GM12878 (cell line): ENCODE measurements around the gene TRIM62. TPM values are rescaled to one million over a fixed set of nuclear protein-coding genes. Genes with fewer than 3 reads are reported as not detected.

ENCODE experiments used
- BCL11A ChIP-seq: IDR thresholded peaks from 2 replicates; pipeline ENCODE4 v1.6.1; 2011; ENCODE audit warnings: low read depth, low read length
- CBX5 ChIP-seq: sonication (generic); IDR thresholded peaks from 2 replicates; pipeline ENCODE4 v1.6.1; 2016; ENCODE audit warnings: low read depth, moderate library complexity, mild to moderate bottlenecking, inconsistent platforms
- CREM ChIP-seq: IDR thresholded peaks from 2 replicates; pipeline ENCODE4 v1.6.1; 2014; ENCODE audit warnings: antibody characterized with exemption, low read depth
- FOS ChIP-seq: IDR thresholded peaks from 3 replicates; pipeline ENCODE4 v1.6.1; 2011; ENCODE audit warnings: borderline replicate concordance; ENCODE audit not compliant: insufficient read length; ENCODE audit errors: extremely low read depth
- MYB ChIP-seq: fragments of 150-350 bp; IDR thresholded peaks from 2 replicates; pipeline ENCODE4 v1.6.1; 2014; ENCODE audit warnings: mild to moderate bottlenecking, low read depth, low read length, borderline replicate concordance
- NBN ChIP-seq: fragments of 450-650 bp; IDR thresholded peaks from 2 replicates; pipeline ENCODE4 v1.6.1; 2016
- NR2C2 ChIP-seq: IDR thresholded peaks from 2 replicates; pipeline ENCODE4 v1.6.1; 2011; ENCODE audit warnings: borderline replicate concordance, low read depth; ENCODE audit not compliant: control insufficient read depth, insufficient read length
- PAX8 ChIP-seq: fragments of 450-650 bp; IDR thresholded peaks from 2 replicates; pipeline ENCODE4 v1.6.1; 2017; ENCODE audit warnings: mild to moderate bottlenecking, moderate library complexity
- RAD21 ChIP-seq: IDR thresholded peaks from 2 replicates; pipeline ENCODE4 v1.6.1; 2011; ENCODE audit warnings: mild to moderate bottlenecking, low read depth, low read length, moderate library complexity; ENCODE audit not compliant: insufficient read depth
- RBBP5 ChIP-seq: fragments of 200-600 bp; sonication (generic); conservative IDR thresholded peaks from 2 replicates; pipeline ENCODE4 v1.6.1; 2016
- RUNX3 ChIP-seq: IDR thresholded peaks from 2 replicates; pipeline ENCODE4 v1.6.1; 2012; ENCODE audit warnings: low read length, inconsistent platforms
- SUZ12 ChIP-seq: fragments of 200-600 bp; sonication (generic); IDR thresholded peaks from one replicate; pipeline ENCODE4 v1.6.1; 2018; ENCODE audit warnings: antibody characterized with exemption, mild to moderate bottlenecking; ENCODE audit not compliant: unreplicated experiment
- TCF7 ChIP-seq: IDR thresholded peaks from 2 replicates; pipeline ENCODE4 v1.6.1; 2014; ENCODE audit warnings: antibody characterized with exemption, borderline replicate concordance
- ZBED1 ChIP-seq: IDR thresholded peaks from 2 replicates; pipeline ENCODE4 v1.6.1; 2016; ENCODE audit warnings: borderline replicate concordance
- polyA plus RNA-seq, 11 experiments: library from polyadenylated mRNA; depleted of rRNA in 4 of 11; unstranded in 6 of 11; stranded (reverse) in 5 of 11; fragments of >200 nt; fragmentation: Nextera tagmentation in 4 of 11; fragmentation: Illumina TruSeq in 1 of 11; extraction: Ambion mirVana in 4 of 11; extraction: Trizol in 1 of 11; gene quantifications; 1 replicate in 1 of 11; 2 replicates in 10 of 11; pipeline versions ENCODE4 v1.2.1 to v1.2.3, GENCODE V29; 2011 to 2016; ENCODE audit warnings: inconsistent platforms in 2 of 11, missing spikeins in 2 of 11, low read depth in 1 of 11
- total RNA-seq, 4 experiments: library from RNA; depleted of rRNA in 3 of 4; stranded (reverse); fragments of >200 nt in 3 of 4; fragmentation: Illumina TruSeq in 1 of 4; extraction: Trizol in 1 of 4; gene quantifications; 2 replicates each; pipeline versions ENCODE4 v1.2.1 to v1.2.3, GENCODE V29; 2013 to 2021
- TF ChIP-seq, protein P1 (sequence below): IDR thresholded peaks from 2 replicates; pipeline ENCODE4 v1.6.1; 2011; ENCODE audit warnings: borderline replicate concordance, low read depth, mild to moderate bottlenecking, moderate library complexity, low read length; ENCODE audit not compliant: insufficient read depth, poor library complexity, severe bottlenecking
- TF ChIP-seq, protein P2 (sequence below): fragments of 450-650 bp; IDR thresholded peaks from 2 replicates; pipeline ENCODE4 v1.6.1; 2016; ENCODE audit warnings: mild to moderate bottlenecking
- TF ChIP-seq, protein P3 (sequence below): fragments of 450-650 bp; IDR thresholded peaks from 2 replicates; pipeline ENCODE4 v1.6.1; 2018; ENCODE audit warnings: mild to moderate bottlenecking, low read depth, moderate library complexity; ENCODE audit not compliant: partially characterized antibody
- TF ChIP-seq, protein P4 (sequence below): fragments of 450-650 bp; formaldehyde crosslinking; IDR thresholded peaks from 2 replicates; pipeline ENCODE4 v1.4.0; 2020; ENCODE audit warnings: mild to moderate bottlenecking, moderate library complexity
- TF ChIP-seq, protein P5 (sequence below): fragments of 150-350 bp; IDR thresholded peaks from 2 replicates; pipeline ENCODE4 v1.6.1; 2014; ENCODE audit warnings: mild to moderate bottlenecking, low read depth, low read length

The TRIM62 gene
- total and polyA plus RNA-seq, 10 of the 15 experiments (the other 5 are each of a cell fraction or from before 2014, with no cell fraction given): 0.52 to 4.2 (median 1.9) TPM

DNA sequence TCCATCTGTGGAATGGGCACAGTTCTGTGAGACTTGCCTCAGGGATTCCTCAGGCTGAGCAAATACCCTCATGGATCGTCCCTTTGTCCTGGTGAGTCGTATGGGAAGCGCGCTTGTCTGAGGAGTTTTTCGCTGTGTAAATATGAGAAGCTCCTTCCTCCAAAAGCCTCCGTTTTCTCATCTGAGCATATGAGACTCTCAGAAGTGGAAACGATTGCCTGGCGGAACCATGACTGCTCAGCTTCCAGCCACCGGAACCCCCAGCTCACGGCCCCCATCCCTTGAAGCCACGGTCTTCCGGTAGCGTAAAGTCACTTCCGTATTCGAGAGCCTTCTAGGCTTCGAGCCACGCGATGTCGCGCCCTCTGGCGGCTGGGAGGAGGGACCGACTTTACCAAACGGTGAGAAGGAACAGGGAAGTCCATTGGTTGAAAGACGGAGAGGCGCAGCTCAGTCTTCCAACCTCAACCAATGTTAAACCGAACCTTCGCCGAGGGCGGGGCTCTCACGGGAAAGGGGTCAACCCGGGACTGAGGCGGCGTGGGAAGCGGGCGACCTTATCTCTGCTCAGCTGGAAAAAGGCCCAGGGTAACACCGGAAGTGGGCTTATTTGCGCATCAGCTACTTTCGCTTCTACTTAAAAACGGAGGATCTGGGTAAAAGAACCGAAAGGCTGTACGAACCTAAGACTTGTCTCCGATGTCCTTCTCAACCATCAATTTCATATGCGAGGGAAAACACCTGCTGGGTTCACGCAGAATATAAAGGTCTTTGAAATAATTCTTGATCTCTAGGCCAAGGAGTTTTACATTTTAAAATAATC is 54.6 kb downstream of the TRIM62 start (continued):
- TF ChIP-seq RAD21: peak; percentile 31
- TF ChIP-seq SUZ12: no peak
- peak; percentile 94 for TF ChIP-seq NBN
- TF ChIP-seq, protein P1, sequence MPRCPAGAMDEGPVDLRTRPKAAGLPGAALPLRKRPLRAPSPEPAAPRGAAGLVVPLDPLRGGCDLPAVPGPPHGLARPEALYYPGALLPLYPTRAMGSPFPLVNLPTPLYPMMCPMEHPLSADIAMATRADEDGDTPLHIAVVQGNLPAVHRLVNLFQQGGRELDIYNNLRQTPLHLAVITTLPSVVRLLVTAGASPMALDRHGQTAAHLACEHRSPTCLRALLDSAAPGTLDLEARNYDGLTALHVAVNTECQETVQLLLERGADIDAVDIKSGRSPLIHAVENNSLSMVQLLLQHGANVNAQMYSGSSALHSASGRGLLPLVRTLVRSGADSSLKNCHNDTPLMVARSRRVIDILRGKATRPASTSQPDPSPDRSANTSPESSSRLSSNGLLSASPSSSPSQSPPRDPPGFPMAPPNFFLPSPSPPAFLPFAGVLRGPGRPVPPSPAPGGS: no peak
- TF ChIP-seq ZBED1: peak; percentile 20; the same call in 1 of the 2 replicates
- TF ChIP-seq, protein P2, sequence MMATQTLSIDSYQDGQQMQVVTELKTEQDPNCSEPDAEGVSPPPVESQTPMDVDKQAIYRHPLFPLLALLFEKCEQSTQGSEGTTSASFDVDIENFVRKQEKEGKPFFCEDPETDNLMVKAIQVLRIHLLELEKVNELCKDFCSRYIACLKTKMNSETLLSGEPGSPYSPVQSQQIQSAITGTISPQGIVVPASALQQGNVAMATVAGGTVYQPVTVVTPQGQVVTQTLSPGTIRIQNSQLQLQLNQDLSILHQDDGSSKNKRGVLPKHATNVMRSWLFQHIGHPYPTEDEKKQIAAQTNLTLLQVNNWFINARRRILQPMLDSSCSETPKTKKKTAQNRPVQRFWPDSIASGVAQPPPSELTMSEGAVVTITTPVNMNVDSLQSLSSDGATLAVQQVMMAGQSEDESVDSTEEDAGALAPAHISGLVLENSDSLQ: peak; percentile 98
- TF ChIP-seq NR2C2: no peak
- no peak for TF ChIP-seq TCF7
- 0 out of 2 replicates have a peak, but pooled peaks have one; percentile 24 for TF ChIP-seq BCL11A
- TF ChIP-seq, protein P3, sequence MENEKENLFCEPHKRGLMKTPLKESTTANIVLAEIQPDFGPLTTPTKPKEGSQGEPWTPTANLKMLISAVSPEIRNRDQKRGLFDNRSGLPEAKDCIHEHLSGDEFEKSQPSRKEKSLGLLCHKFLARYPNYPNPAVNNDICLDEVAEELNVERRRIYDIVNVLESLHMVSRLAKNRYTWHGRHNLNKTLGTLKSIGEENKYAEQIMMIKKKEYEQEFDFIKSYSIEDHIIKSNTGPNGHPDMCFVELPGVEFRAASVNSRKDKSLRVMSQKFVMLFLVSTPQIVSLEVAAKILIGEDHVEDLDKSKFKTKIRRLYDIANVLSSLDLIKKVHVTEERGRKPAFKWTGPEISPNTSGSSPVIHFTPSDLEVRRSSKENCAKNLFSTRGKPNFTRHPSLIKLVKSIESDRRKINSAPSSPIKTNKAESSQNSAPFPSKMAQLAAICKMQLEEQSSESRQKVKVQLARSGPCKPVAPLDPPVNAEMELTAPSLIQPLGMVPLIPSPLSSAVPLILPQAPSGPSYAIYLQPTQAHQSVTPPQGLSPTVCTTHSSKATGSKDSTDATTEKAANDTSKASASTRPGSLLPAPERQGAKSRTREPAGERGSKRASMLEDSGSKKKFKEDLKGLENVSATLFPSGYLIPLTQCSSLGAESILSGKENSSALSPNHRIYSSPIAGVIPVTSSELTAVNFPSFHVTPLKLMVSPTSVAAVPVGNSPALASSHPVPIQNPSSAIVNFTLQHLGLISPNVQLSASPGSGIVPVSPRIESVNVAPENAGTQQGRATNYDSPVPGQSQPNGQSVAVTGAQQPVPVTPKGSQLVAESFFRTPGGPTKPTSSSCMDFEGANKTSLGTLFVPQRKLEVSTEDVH: peak; percentile 78
- TF ChIP-seq CBX5: 0 out of 2 replicates have a peak, but pooled peaks have one; percentile 69
- peak; percentile 70 for TF ChIP-seq RUNX3
- no peak for TF ChIP-seq PAX8
- 0 out of 2 replicates have a peak, but pooled peaks have one; percentile 61 for TF ChIP-seq MYB
- TF ChIP-seq, protein P4, sequence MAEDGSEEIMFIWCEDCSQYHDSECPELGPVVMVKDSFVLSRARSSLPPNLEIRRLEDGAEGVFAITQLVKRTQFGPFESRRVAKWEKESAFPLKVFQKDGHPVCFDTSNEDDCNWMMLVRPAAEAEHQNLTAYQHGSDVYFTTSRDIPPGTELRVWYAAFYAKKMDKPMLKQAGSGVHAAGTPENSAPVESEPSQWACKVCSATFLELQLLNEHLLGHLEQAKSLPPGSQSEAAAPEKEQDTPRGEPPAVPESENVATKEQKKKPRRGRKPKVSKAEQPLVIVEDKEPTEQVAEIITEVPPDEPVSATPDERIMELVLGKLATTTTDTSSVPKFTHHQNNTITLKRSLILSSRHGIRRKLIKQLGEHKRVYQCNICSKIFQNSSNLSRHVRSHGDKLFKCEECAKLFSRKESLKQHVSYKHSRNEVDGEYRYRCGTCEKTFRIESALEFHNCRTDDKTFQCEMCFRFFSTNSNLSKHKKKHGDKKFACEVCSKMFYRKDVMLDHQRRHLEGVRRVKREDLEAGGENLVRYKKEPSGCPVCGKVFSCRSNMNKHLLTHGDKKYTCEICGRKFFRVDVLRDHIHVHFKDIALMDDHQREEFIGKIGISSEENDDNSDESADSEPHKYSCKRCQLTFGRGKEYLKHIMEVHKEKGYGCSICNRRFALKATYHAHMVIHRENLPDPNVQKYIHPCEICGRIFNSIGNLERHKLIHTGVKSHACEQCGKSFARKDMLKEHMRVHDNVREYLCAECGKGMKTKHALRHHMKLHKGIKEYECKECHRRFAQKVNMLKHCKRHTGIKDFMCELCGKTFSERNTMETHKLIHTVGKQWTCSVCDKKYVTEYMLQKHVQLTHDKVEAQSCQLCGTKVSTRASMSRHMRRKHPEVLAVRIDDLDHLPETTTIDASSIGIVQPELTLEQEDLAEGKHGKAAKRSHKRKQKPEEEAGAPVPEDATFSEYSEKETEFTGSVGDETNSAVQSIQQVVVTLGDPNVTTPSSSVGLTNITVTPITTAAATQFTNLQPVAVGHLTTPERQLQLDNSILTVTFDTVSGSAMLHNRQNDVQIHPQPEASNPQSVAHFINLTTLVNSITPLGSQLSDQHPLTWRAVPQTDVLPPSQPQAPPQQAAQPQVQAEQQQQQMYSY (CRISPR knock-in tag): no peak
- TF ChIP-seq, protein P5, sequence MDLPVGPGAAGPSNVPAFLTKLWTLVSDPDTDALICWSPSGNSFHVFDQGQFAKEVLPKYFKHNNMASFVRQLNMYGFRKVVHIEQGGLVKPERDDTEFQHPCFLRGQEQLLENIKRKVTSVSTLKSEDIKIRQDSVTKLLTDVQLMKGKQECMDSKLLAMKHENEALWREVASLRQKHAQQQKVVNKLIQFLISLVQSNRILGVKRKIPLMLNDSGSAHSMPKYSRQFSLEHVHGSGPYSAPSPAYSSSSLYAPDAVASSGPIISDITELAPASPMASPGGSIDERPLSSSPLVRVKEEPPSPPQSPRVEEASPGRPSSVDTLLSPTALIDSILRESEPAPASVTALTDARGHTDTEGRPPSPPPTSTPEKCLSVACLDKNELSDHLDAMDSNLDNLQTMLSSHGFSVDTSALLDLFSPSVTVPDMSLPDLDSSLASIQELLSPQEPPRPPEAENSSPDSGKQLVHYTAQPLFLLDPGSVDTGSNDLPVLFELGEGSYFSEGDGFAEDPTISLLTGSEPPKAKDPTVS: peak; percentile 93; the same call in 1 of the 2 replicates
- TF ChIP-seq RBBP5: no peak
- peak; percentile 83 for TF ChIP-seq CREM
- TF ChIP-seq FOS: peak; percentile 7
